Neuronal stem cell (in vitro differentiated cells): ENCODE measurements around the gene VTI1A.
"Not testable (repeated sequence)": the region's sequence is repeated elsewhere in the genome, so short reads cannot be mapped to it uniquely, and the experiment has no call there.

Experiments
- DNase-seq: peaks from one replicate; pipeline ENCODE4 v3.0.0-alpha.2; 2013; ENCODE audit warnings: low spot score
- H2AFZ ChIP-seq: one replicate; pipeline ENCODE4 v1.6.1; 2013; ENCODE audit warnings: mild to moderate bottlenecking, low read length, inconsistent platforms
- H2AK5ac ChIP-seq: 2 replicates; pipeline ENCODE4 v1.6.1; 2013; ENCODE audit warnings: low read depth, mild to moderate bottlenecking, inconsistent platforms, low read length, moderate library complexity, mixed read lengths
- H2BK120ac ChIP-seq: 2 replicates; pipeline ENCODE4 v1.6.1; 2013; ENCODE audit warnings: low read depth, mild to moderate bottlenecking, inconsistent platforms, low read length, moderate library complexity, mixed read lengths
- H2BK12ac ChIP-seq: one replicate; pipeline ENCODE4 v1.6.1; 2013; ENCODE audit warnings: low read length, inconsistent platforms
- H2BK15ac ChIP-seq: 2 replicates; pipeline ENCODE4 v1.6.1; 2013; ENCODE audit warnings: mild to moderate bottlenecking, low read length, inconsistent platforms, mixed read lengths
- H2BK5ac ChIP-seq: one replicate; pipeline ENCODE4 v1.6.1; 2013; ENCODE audit warnings: inconsistent platforms, mild to moderate bottlenecking, low read length, moderate library complexity
- H3K14ac ChIP-seq: one replicate; pipeline ENCODE4 v1.6.1; 2013; ENCODE audit warnings: low read length, inconsistent platforms
- H3K18ac ChIP-seq: 2 replicates; pipeline ENCODE4 v1.6.1; 2013; ENCODE audit warnings: low read length, inconsistent platforms
- H3K23ac ChIP-seq: 2 replicates; pipeline ENCODE4 v1.6.1; 2013; ENCODE audit warnings: low read depth, mild to moderate bottlenecking, mixed read lengths, low read length, inconsistent platforms; ENCODE audit not compliant: poor library complexity
- H3K27ac ChIP-seq: replicated peaks from 3 replicates; pipeline ENCODE4 v1.5.1; 2013; ENCODE audit warnings: low read length, inconsistent platforms
- H3K27me3 ChIP-seq, 3 experiments: 2 replicates each; pipeline ENCODE4 v1.6.1; 2013; ENCODE audit warnings: low read length in 3 of 3, mild to moderate bottlenecking in 2 of 3, inconsistent platforms in 1 of 3, low read depth in 1 of 3, mixed read lengths in 1 of 3, moderate library complexity in 1 of 3; ENCODE audit not compliant: control insufficient read depth in 3 of 3, insufficient read depth in 3 of 3
- H3K36me3 ChIP-seq, 2 donors: replicated peaks in 1 of 2; 2 replicates each; pipeline ENCODE4 v1.6.1; 2013; ENCODE audit warnings: low read length in 2 of 2; ENCODE audit not compliant: control insufficient read depth in 2 of 2, insufficient read depth in 2 of 2
- H3K4ac ChIP-seq: 2 replicates; pipeline ENCODE4 v1.6.1; 2013; ENCODE audit warnings: inconsistent platforms, mild to moderate bottlenecking, low read length, moderate library complexity
- H3K4me1 ChIP-seq, 2 donors: 1 replicate in 1 of 2; 2 replicates in 1 of 2; pipeline ENCODE4 v1.6.1; 2013; ENCODE audit warnings: low read length in 2 of 2, low read depth in 1 of 2; ENCODE audit not compliant: control insufficient read depth in 2 of 2, insufficient read depth in 1 of 2
- H3K4me2 ChIP-seq: one replicate; pipeline ENCODE4 v1.6.1; 2013; ENCODE audit warnings: mild to moderate bottlenecking, low read length, inconsistent platforms; ENCODE audit not compliant: insufficient read depth, poor library complexity, severe bottlenecking
- H3K4me3 ChIP-seq, 2 donors: 2 replicates each; pipeline ENCODE4 v1.5.1; 2013; ENCODE audit warnings: low read length in 2 of 2, mild to moderate bottlenecking in 2 of 2, inconsistent platforms in 1 of 2, moderate library complexity in 1 of 2
- H3K79me1 ChIP-seq: one replicate; pipeline ENCODE4 v1.6.1; 2013; ENCODE audit warnings: low read depth, mild to moderate bottlenecking, inconsistent platforms, low read length, moderate library complexity
- H3K9ac ChIP-seq: one replicate; pipeline ENCODE4 v1.6.1; 2013; ENCODE audit warnings: mild to moderate bottlenecking, low read depth, low read length, inconsistent platforms; ENCODE audit not compliant: poor library complexity
- H3K9me3 ChIP-seq, 2 donors: replicated peaks in 1 of 2; 2 replicates each; pipeline versions ENCODE3 to v1.6.1; 2013; ENCODE audit warnings: low read length in 2 of 2, mild to moderate bottlenecking in 2 of 2, inconsistent platforms in 1 of 2, low read depth in 1 of 2, mixed read lengths in 1 of 2, moderate library complexity in 1 of 2; ENCODE audit not compliant: control insufficient read depth in 2 of 2, insufficient read depth in 1 of 2
- H4K8ac ChIP-seq: one replicate; pipeline ENCODE4 v1.6.1; 2013; ENCODE audit warnings: low read depth, mild to moderate bottlenecking, inconsistent platforms, low read length, moderate library complexity
- H4K91ac ChIP-seq: one replicate; pipeline ENCODE4 v1.6.1; 2013; ENCODE audit warnings: low read length, low read depth, mild to moderate bottlenecking, inconsistent platforms; ENCODE audit not compliant: poor library complexity
- WGBS, 2 donors: extraction: QIAGEN DNeasy Blood & Tissue Kit; methylation state at CpG; one replicate each; pipeline ENCODE4 v1.1.7; 2013; ENCODE audit warnings: missing lambda C conversion rate in 2 of 2, mixed read lengths in 1 of 2; ENCODE audit not compliant: insufficient read length in 2 of 2, insufficient replicate concordance in 1 of 2; ENCODE audit errors: extremely low coverage in 2 of 2; 5-methylcytosine and 5-hydroxymethylcytosine counted together

Gene VTI1A

DNA sequence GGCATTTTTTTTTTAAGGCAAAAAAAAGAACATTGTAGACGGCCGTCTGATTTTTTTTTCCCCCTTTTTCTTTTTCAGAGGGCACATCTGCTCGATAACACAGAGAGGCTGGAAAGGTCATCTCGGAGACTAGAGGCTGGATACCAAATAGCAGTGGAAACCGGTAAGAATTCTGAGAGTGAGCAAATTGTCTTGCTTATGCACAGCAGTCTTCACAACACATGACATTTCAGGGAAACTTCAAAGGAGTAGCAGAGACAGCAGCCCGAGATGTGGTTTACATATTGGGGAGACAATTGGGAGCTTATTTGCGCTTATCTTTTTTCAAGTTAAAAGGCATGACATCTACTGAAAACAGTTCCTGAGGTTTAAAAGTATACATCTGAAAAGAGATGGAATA is 91.2 kb downstream of the VTI1A start:
- Histone ChIP-seq H3K4me1 (peaks cover 0 to 7% of the 10 kb centered on the region in 2 donors), H3K23ac (no peak overlapping the region), H3K9me3 (no peaks in the 10 kb centered on the region), H3K4ac (no peak overlapping the region), H3K9ac (no peak overlapping the region), H3K36me3 (peaks cover 0 to 12% of the 10 kb centered on the region in 2 donors), H2BK15ac (no peak overlapping the region), H2BK120ac (no peak overlapping the region), H4K91ac (no peak overlapping the region), H2AK5ac (no peak overlapping the region), H2BK12ac (no peak overlapping the region), H3K4me2 (no peak overlapping the region), H2BK5ac (no peak overlapping the region), H4K8ac (no peak overlapping the region), H2AFZ (no peak overlapping the region), H3K79me1 (no peaks in the 10 kb centered on the region), H3K27me3 (no peaks in the 10 kb centered on the region), H3K18ac (no peak overlapping the region), H3K14ac (no peak overlapping the region), H3K27ac (no peak overlapping the region), H3K4me3 (no peak overlapping the region)
- no peak for DNase-seq
- no CpG with 5 or more reads among the region's 7 CpGs for WGBS, 2 donors

DNA sequence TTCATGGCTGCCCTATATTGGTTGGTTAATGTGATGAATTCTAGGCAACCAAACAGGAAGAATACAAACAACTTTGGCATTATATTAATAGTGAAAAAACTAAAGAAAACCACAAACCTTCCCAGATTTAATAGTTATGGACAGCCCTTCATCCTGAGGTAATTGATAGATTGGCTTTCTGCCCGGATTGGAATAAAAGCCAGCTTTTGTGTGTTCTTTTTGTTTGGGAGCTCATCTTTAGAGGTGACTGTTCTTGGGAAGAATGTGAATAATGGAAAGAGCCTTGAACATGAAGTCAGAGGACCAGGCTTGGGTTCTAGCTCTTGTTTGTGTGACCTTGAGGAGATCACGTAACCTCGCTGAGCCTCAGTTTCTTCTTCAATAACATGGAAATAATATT is 92.3 kb downstream of the VTI1A start:
- no peak overlapping the region for H2BK15ac ChIP-seq
- H3K27ac ChIP-seq, result no peak overlapping the region
- H2BK12ac ChIP-seq, result no peak overlapping the region
- no peak overlapping the region for H2BK120ac ChIP-seq
- no peak overlapping the region for H3K14ac ChIP-seq
- no peaks in the 10 kb centered on the region for H3K79me1 ChIP-seq
- WGBS, 2 donors, result no CpG with 5 or more reads among the region's 3 CpGs
- no peak overlapping the region for H3K18ac ChIP-seq
- H3K4ac ChIP-seq, result no peak overlapping the region
- DNase-seq, result no peak
- H3K4me1 ChIP-seq, result peaks cover 0 to 7% of the 10 kb centered on the region in 2 donors
- H3K36me3 ChIP-seq, result peaks cover 0 to 12% of the 10 kb centered on the region in 2 donors
- H2BK5ac ChIP-seq, result no peak overlapping the region
- H3K27me3 ChIP-seq, result no peaks in the 10 kb centered on the region
- H2AFZ ChIP-seq, result no peak overlapping the region
- H2AK5ac ChIP-seq, result no peak overlapping the region
- H3K4me2 ChIP-seq, result no peak overlapping the region
- H3K9me3 ChIP-seq, result no peaks in the 10 kb centered on the region
- no peak overlapping the region for H3K9ac ChIP-seq
- H3K4me3 ChIP-seq, result no peak overlapping the region
- no peak overlapping the region for H4K8ac ChIP-seq
- no peak overlapping the region for H3K23ac ChIP-seq
- no peak overlapping the region for H4K91ac ChIP-seq

DNA sequence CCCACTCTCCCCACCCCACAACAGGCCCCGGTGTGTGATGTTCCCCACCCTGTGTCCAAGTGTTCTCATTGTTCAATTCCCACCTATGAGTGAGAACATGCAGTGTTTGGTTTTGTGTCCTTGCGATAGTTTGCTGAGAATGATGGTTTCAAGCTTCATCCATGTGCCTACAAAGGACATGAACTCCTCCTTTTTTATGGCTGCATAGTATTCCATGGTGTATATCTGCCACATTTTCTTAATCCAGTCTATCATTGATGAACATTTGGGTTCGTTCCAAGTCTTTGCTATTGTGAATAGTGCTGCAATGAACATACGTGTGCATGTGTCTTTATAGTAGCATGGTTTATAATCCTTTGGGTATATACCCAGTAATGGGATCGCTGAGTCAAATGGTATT is 95.8 kb downstream of the VTI1A start:
- no CpG with 5 or more reads among the region's 5 CpGs for WGBS, 2 donors

DNA sequence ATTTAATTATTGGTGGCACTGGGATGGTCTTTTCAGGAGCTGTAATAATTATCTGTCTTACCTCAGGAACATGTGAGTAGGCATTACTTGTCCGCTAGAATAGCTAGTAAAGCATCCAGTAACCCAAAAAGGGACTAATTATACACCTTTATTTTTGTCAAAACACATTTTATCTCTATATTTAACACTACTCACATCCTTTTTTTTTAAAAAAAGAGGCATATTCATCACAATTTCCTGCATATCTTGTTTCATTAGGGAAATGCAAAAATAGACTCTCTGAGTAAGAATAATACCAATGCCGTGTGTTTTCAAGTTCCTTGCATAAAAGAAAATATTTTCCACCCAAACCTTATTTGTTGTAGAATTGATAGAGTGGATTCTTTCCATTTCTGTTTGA is 99.5 kb downstream of the VTI1A start:
- Histone ChIP-seq H2BK12ac (no peak overlapping the region), H3K18ac (no peak overlapping the region), H3K79me1 (no peaks in the 10 kb centered on the region), H2BK5ac (no peak overlapping the region), H2AK5ac (no peak overlapping the region), H4K8ac (no peak overlapping the region), H2BK120ac (no peak overlapping the region), H2AFZ (no peak overlapping the region), H3K4ac (no peak overlapping the region), H3K9ac (no peak overlapping the region), H3K4me2 (no peak overlapping the region), H3K14ac (no peak overlapping the region), H3K9me3 (no peaks in the 10 kb centered on the region), H3K27ac (no peak overlapping the region), H3K27me3 (no peaks in the 10 kb centered on the region), H3K23ac (no peak overlapping the region), H3K4me3 (no peak overlapping the region), H3K4me1 (no peaks in the 10 kb centered on the region), H4K91ac (no peak overlapping the region), H3K36me3 (no peaks in the 10 kb centered on the region), H2BK15ac (no peak overlapping the region)
- DNase-seq, result no peak
- WGBS, 2 donors, result no CpG with 5 or more reads among the region's 2 CpGs

More for the DNA sequence above, 95.8 kb downstream of the VTI1A start:
- H2AK5ac ChIP-seq, H2BK5ac ChIP-seq, H2BK12ac ChIP-seq, H3K79me1 ChIP-seq, H3K14ac ChIP-seq, H3K27me3 ChIP-seq, H3K4ac ChIP-seq, H3K4me1 ChIP-seq, H2BK120ac ChIP-seq, H4K8ac ChIP-seq, H3K9ac ChIP-seq, H2AFZ ChIP-seq, H3K18ac ChIP-seq, H2BK15ac ChIP-seq, H3K9me3 ChIP-seq, DNase-seq, H4K91ac ChIP-seq, H3K27ac ChIP-seq, H3K4me2 ChIP-seq, H3K4me3 ChIP-seq, H3K23ac ChIP-seq: not testable (repeated sequence)
- H3K36me3 ChIP-seq, result peaks cover 0 to 12% of the 10 kb centered on the region in 2 donors
